Measurements from ENCODE around the gene NF1. TPM values are rescaled to one million over a fixed set of nuclear protein-coding genes. Genes with fewer than 3 reads are reported as not detected.
"Not testable (repeated sequence)": the region's sequence is repeated elsewhere in the genome, so short reads cannot be mapped to it uniquely, and the experiment has no call there.

NF1 gene
- total and polyA plus RNA-seq, 2 of the 13 experiments (the other 11 are each of a cell fraction or from before 2014, with no cell fraction given): 21.5 to 26.5 TPM

DNA sequence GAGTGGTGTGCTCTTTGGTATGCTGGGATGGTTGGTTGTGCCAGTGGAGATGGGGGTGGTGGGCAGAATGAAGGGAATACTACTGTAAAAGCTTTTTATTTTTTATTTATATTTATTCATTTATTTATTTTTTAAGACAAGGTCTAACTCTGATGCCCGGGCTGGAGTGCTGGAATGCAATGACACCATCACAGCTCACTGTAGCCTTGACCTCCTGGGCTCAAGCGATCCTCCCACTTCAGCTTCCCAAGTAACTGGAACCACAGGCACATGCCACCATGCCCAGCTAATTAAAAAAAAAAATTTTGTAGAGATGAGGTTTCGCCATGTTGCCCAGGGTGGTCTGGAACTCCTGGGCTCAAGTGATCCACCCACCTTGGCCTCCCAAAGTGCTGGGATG, 4.1 kb upstream of the NF1 start:
- H3K79me2 ChIP-seq (ENCODE audit: insufficient read depth, low read length); H2AFZ ChIP-seq (ENCODE audit: low read length); intact Hi-C loops (cut with micrococcal nuclease; ENCODE audit: unreplicated experiment); H3K36me3 ChIP-seq (replicated peaks in 1 of 2; ENCODE audit: control insufficient read depth in 1 of 2, insufficient read depth in 2 of 2, low read length in 2 of 2); ATAC-seq; H3K9me3 ChIP-seq (ENCODE audit: low read length); H3K4me2 ChIP-seq (ENCODE audit: low read depth, low read length); CTCF ChIA-PET (ENCODE audit: low intra/inter-chr PET ratio, low total read pairs); in situ Hi-C loops (cut with HindIII; ENCODE audit: extremely low pct_ligation_motif_present, low pct_unique_long_range_greater_than_20kb); BruUV-seq (replicated peaks); H3K4me3 ChIP-seq (replicated peaks in 1 of 3; ENCODE audit: insufficient read depth in 1 of 3, low read depth in 2 of 3, low read length in 3 of 3); DNase-seq (ENCODE audit: low spot score); H4K20me1 ChIP-seq (ENCODE audit: insufficient read depth, low read length); H3K27ac ChIP-seq (ENCODE audit: extremely low read length, insufficient read depth, low read length); FAIRE-seq; POLR2A ChIA-PET; H3K27me3 ChIP-seq (ENCODE audit: control insufficient read depth in 1 of 2, insufficient read depth in 2 of 2, low read length in 2 of 2); H3K9ac ChIP-seq (ENCODE audit: insufficient read depth, low read depth, low read length): not testable (repeated sequence)
- TF ChIP-seq TEAD3 (CRISPR knock-in tag; optimal IDR thresholded peaks at IDR 0.05; ENCODE audit: borderline replicate concordance): peak; percentile 26
- TF ChIP-seq NR2F6 (IDR thresholded peaks at IDR 0.05): peak; percentile 32; the same call in 1 of the 2 replicates
- peak; percentile 36; the same call in 1 of the 2 replicates for TF ChIP-seq NR2F6 (CRISPR knock-in tag; IDR thresholded peaks at IDR 0.05)
- 0 out of 4 replicates have a peak, but pooled peaks of 1 of the 2 experiments have one; percentile 39 for TF ChIP-seq NR2F1 (CRISPR knock-in tag; IDR thresholded peaks at IDR 0.05)
- peaks cover 24% of the 10 kb centered on the region for H3K4me1 ChIP-seq (ENCODE audit: insufficient read depth, low read length)
- WGBS (ENCODE audit: low lambda C conversion rate): 53% methylated on average over 3 of the region's 3 CpGs

DNA sequence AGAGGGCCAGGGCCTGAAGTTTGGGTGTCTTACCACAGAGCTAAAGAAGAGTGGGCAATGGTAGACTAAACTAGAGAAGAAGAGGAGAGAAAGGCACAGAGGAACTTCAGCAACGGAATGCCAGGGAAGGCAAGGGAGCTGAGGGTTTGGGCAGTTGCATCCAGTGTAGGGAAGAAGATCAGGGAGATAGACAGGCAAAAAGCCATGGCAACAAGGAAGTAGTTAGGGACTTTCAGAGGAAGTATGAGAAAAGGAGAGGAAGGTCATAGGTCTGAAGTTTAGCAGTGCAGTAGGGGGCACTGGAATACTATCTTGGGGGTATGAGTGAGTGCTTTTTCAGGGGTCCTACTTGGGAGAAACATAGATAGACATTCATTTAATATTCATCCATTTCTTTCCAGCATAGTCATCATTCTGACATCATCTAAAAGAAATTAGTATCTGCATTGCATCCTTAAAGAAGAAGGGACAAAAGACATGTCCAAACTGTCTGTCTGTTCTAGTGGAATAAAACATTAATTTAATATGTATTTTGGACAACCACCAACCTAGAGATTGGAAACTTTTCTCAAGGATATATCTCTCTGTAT, 2.2 kb upstream of the NF1 start:
- BruUV-seq (replicated peaks): no TSS peak
- ATAC-seq (no peak), FAIRE-seq (no peak), DNase-seq (ENCODE audit: low spot score) (no peak)
- in situ Hi-C loops (cut with HindIII; ENCODE audit: extremely low pct_ligation_motif_present, low pct_unique_long_range_greater_than_20kb) (no loop called here), intact Hi-C loops (cut with micrococcal nuclease; ENCODE audit: unreplicated experiment) (no loop called here)
- ChIA-PET POLR2A (no interaction called here), CTCF (ENCODE audit: low intra/inter-chr PET ratio, low total read pairs) (no interaction called here)
- Histone ChIP-seq H3K27me3 (ENCODE audit: control insufficient read depth in 1 of 2, insufficient read depth in 2 of 2, low read length in 2 of 2) (no peaks in the 10 kb centered on the region; a peak in 1 of 5 replicates), H3K27ac (ENCODE audit: extremely low read length, insufficient read depth, low read length) (no peak overlapping the region), H3K4me1 (ENCODE audit: insufficient read depth, low read length) (peaks cover 33% of the 10 kb centered on the region), H4K20me1 (ENCODE audit: insufficient read depth, low read length) (no peaks in the 10 kb centered on the region), H3K9ac (ENCODE audit: insufficient read depth, low read depth, low read length) (no peak overlapping the region), H3K36me3 (replicated peaks in 1 of 2; ENCODE audit: control insufficient read depth in 1 of 2, insufficient read depth in 2 of 2, low read length in 2 of 2) (no peaks in the 10 kb centered on the region), H3K9me3 (ENCODE audit: low read length) (no peaks in the 10 kb centered on the region), H2AFZ (ENCODE audit: low read length) (no peak overlapping the region), H3K4me3 (replicated peaks in 1 of 3; ENCODE audit: insufficient read depth in 1 of 3, low read depth in 2 of 3, low read length in 3 of 3) (no peak overlapping the region), H3K4me2 (ENCODE audit: low read depth, low read length) (no peak overlapping the region), H3K79me2 (ENCODE audit: insufficient read depth, low read length) (peaks cover 23% of the 10 kb centered on the region)
- 87% methylated on average over 1 of the region's 1 CpG for WGBS (ENCODE audit: low lambda C conversion rate)
- TF ChIP-seq, protein P1, sequence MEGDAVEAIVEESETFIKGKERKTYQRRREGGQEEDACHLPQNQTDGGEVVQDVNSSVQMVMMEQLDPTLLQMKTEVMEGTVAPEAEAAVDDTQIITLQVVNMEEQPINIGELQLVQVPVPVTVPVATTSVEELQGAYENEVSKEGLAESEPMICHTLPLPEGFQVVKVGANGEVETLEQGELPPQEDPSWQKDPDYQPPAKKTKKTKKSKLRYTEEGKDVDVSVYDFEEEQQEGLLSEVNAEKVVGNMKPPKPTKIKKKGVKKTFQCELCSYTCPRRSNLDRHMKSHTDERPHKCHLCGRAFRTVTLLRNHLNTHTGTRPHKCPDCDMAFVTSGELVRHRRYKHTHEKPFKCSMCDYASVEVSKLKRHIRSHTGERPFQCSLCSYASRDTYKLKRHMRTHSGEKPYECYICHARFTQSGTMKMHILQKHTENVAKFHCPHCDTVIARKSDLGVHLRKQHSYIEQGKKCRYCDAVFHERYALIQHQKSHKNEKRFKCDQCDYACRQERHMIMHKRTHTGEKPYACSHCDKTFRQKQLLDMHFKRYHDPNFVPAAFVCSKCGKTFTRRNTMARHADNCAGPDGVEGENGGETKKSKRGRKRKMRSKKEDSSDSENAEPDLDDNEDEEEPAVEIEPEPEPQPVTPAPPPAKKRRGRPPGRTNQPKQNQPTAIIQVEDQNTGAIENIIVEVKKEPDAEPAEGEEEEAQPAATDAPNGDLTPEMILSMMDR (CRISPR knock-in tag; IDR thresholded peaks at IDR 0.05): peak; percentile 19; the same call in 1 of the 2 replicates
- TF ChIP-seq, protein P2, sequence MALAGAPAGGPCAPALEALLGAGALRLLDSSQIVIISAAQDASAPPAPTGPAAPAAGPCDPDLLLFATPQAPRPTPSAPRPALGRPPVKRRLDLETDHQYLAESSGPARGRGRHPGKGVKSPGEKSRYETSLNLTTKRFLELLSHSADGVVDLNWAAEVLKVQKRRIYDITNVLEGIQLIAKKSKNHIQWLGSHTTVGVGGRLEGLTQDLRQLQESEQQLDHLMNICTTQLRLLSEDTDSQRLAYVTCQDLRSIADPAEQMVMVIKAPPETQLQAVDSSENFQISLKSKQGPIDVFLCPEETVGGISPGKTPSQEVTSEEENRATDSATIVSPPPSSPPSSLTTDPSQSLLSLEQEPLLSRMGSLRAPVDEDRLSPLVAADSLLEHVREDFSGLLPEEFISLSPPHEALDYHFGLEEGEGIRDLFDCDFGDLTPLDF (CRISPR knock-in tag; IDR thresholded peaks at IDR 0.05): no peak
- 0 out of 2 replicates have a peak, but pooled peaks have one; percentile 27 for TF ChIP-seq ELF3 (CRISPR knock-in tag; IDR thresholded peaks at IDR 0.05)
